ENCODE measurements around the gene ODF2.

DNA sequence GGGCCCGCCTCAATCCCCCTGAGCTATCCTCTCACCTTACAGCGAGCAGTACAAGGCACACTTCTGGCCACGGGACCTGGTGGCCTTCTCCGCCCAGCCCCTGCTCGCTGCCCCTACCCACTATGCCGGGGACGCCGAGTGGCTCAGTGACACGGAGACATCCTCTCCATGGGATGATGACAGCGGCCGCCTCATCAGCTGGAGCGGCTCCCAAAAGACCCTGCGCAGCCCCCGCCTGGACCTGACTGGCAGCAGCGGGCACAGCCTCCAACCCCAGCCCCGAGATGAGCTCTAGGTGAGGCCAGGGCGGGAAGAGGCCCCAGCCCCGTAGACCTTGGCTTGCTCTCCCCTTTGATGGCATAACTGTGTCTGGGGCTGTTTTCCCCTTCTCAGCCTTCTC is 20.2 kb upstream of the ODF2 start:
- TF ChIP-seq, protein P1, sequence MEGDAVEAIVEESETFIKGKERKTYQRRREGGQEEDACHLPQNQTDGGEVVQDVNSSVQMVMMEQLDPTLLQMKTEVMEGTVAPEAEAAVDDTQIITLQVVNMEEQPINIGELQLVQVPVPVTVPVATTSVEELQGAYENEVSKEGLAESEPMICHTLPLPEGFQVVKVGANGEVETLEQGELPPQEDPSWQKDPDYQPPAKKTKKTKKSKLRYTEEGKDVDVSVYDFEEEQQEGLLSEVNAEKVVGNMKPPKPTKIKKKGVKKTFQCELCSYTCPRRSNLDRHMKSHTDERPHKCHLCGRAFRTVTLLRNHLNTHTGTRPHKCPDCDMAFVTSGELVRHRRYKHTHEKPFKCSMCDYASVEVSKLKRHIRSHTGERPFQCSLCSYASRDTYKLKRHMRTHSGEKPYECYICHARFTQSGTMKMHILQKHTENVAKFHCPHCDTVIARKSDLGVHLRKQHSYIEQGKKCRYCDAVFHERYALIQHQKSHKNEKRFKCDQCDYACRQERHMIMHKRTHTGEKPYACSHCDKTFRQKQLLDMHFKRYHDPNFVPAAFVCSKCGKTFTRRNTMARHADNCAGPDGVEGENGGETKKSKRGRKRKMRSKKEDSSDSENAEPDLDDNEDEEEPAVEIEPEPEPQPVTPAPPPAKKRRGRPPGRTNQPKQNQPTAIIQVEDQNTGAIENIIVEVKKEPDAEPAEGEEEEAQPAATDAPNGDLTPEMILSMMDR (IDR thresholded peaks at IDR 0.05; ENCODE audit: low read depth, low read length) = no peak
- no peak for TF ChIP-seq EZH2phosphoT487 (IDR thresholded peaks at IDR 0.05; ENCODE audit: low read depth)

All from OCI-LY3 (cell line).